ENCODE data around the gene C6orf47. TPM values are rescaled to one million over a fixed set of nuclear protein-coding genes. Genes with fewer than 3 reads are reported as not detected.

Gene C6orf47
- polyA plus RNA-seq, 2 of the 4 experiments (the other 2 are of a cell fraction): 6.0 to 13.6 TPM

DNA sequence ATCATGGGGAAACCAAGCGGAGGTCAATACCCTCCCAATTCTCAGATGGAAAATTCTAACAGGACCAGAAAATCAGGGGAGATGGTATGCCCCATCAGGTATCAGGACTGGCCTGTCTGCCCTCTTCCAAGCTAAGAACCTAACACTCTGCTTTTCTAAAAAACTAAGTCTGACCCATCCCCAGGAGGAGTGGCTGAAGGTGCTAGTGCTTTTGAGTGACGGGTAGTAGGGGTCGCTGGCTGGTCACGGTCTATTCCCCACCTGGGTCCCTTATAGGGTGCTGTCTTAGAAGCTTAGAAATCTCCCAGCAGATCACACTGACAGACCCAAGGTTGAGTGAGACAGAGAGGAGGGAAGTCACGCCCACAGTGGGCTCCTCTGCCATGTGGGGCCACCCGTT is 33.0 kb upstream of the C6orf47 start:
- Histone ChIP-seq H3K27ac (no peak overlapping the region), H3K4me3 (no peak overlapping the region), H3K4me1 (no peaks in the 10 kb centered on the region; the same call in 2 of the 3 replicates), H3K4me2 (no peak overlapping the region), H3K9me3 (no peaks in the 10 kb centered on the region)
- no peak for FAIRE-seq
- POLR2A ChIA-PET: interaction anchor here (1.2 to 1.4 kb wide), 2 partner anchors 122 to 134 kb away, joined by 3 to 5 read pairs; partner anchors contain the start of genes HSPA1A, HSPA1B and HSPA1L
- DNase-seq (ENCODE audit: low read depth in 1 of 2, low spot score in 1 of 2): no peak
- WGBS (ENCODE audit: missing lambda C conversion rate): 94% methylated on average over 4 of the region's 6 CpGs
- TF ChIP-seq, protein P1, sequence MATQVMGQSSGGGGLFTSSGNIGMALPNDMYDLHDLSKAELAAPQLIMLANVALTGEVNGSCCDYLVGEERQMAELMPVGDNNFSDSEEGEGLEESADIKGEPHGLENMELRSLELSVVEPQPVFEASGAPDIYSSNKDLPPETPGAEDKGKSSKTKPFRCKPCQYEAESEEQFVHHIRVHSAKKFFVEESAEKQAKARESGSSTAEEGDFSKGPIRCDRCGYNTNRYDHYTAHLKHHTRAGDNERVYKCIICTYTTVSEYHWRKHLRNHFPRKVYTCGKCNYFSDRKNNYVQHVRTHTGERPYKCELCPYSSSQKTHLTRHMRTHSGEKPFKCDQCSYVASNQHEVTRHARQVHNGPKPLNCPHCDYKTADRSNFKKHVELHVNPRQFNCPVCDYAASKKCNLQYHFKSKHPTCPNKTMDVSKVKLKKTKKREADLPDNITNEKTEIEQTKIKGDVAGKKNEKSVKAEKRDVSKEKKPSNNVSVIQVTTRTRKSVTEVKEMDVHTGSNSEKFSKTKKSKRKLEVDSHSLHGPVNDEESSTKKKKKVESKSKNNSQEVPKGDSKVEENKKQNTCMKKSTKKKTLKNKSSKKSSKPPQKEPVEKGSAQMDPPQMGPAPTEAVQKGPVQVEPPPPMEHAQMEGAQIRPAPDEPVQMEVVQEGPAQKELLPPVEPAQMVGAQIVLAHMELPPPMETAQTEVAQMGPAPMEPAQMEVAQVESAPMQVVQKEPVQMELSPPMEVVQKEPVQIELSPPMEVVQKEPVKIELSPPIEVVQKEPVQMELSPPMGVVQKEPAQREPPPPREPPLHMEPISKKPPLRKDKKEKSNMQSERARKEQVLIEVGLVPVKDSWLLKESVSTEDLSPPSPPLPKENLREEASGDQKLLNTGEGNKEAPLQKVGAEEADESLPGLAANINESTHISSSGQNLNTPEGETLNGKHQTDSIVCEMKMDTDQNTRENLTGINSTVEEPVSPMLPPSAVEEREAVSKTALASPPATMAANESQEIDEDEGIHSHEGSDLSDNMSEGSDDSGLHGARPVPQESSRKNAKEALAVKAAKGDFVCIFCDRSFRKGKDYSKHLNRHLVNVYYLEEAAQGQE (IDR thresholded peaks at IDR 0.05): no peak
- TF ChIP-seq, protein P2, sequence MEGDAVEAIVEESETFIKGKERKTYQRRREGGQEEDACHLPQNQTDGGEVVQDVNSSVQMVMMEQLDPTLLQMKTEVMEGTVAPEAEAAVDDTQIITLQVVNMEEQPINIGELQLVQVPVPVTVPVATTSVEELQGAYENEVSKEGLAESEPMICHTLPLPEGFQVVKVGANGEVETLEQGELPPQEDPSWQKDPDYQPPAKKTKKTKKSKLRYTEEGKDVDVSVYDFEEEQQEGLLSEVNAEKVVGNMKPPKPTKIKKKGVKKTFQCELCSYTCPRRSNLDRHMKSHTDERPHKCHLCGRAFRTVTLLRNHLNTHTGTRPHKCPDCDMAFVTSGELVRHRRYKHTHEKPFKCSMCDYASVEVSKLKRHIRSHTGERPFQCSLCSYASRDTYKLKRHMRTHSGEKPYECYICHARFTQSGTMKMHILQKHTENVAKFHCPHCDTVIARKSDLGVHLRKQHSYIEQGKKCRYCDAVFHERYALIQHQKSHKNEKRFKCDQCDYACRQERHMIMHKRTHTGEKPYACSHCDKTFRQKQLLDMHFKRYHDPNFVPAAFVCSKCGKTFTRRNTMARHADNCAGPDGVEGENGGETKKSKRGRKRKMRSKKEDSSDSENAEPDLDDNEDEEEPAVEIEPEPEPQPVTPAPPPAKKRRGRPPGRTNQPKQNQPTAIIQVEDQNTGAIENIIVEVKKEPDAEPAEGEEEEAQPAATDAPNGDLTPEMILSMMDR (IDR thresholded peaks at IDR 0.05): no peak
- TF ChIP-seq, protein P3, sequence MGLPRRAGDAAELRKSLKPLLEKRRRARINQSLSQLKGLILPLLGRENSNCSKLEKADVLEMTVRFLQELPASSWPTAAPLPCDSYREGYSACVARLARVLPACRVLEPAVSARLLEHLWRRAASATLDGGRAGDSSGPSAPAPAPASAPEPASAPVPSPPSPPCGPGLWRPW (IDR thresholded peaks at IDR 0.05): no peak
- TF ChIP-seq, protein P4, sequence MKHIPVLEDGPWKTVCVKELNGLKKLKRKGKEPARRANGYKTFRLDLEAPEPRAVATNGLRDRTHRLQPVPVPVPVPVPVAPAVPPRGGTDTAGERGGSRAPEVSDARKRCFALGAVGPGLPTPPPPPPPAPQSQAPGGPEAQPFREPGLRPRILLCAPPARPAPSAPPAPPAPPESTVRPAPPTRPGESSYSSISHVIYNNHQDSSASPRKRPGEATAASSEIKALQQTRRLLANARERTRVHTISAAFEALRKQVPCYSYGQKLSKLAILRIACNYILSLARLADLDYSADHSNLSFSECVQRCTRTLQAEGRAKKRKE (CRISPR knock-in tag; IDR thresholded peaks at IDR 0.05; ENCODE audit: low read depth): no peak
- TF ChIP-seq SREBF2 (IDR thresholded peaks at IDR 0.05) (no peak), TP53 (CRISPR knock-in tag; IDR thresholded peaks at IDR 0.05) (no peak)
- CTCF ChIA-PET: interaction anchor here (0.6 to 1.8 kb wide), 6 partner anchors 10 to 170 kb away, joined by 3 to 9 read pairs (median 3); partner anchors contain the start of genes ABHD16A and DDAH2
- no peak for ATAC-seq

DNA sequence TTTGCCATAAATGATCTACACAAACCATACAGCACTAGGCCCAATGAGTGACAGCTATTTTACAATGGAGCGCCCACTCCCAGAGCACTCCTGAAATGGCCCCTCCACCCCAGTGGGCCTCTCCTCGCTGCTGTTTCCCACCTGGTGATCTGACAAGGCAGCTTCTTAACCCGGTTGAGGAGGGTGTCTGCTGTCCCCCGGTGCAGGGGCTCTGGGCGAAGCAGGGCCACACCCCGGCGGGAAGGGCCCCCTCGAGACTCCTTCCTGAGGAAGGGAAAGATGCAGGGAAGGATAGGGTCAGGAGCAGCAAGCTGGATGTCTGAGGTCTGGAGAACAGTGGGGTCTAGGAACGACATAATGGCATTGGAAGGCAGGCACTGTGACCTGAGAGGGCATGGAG is 32.3 kb upstream of the C6orf47 start:
- no peak for TF ChIP-seq CHD4 (IDR thresholded peaks at IDR 0.05; ENCODE audit: borderline replicate concordance)
- no peak for TF ChIP-seq RNF2 (IDR thresholded peaks at IDR 0.05; ENCODE audit: borderline replicate concordance, low read depth)
- no peak for TF ChIP-seq RFX5 (IDR thresholded peaks at IDR 0.05)
- no peak for TF ChIP-seq CBX8 (IDR thresholded peaks at IDR 0.05)
- no peak for TF ChIP-seq ZSCAN20 (CRISPR knock-in tag; IDR thresholded peaks at IDR 0.05)
- TF ChIP-seq POLR2AphosphoS2 (conservative IDR thresholded peaks at IDR 0.05; ENCODE audit: low read length): no peak
- no peak for TF ChIP-seq HOXB5 (CRISPR knock-in tag; IDR thresholded peaks at IDR 0.05)
- no peak for TF ChIP-seq MYC (IDR thresholded peaks at IDR 0.05; ENCODE audit: borderline replicate concordance, low read length)
- TF ChIP-seq EHF (CRISPR knock-in tag; IDR thresholded peaks at IDR 0.05): no peak
- TF ChIP-seq, protein P5, sequence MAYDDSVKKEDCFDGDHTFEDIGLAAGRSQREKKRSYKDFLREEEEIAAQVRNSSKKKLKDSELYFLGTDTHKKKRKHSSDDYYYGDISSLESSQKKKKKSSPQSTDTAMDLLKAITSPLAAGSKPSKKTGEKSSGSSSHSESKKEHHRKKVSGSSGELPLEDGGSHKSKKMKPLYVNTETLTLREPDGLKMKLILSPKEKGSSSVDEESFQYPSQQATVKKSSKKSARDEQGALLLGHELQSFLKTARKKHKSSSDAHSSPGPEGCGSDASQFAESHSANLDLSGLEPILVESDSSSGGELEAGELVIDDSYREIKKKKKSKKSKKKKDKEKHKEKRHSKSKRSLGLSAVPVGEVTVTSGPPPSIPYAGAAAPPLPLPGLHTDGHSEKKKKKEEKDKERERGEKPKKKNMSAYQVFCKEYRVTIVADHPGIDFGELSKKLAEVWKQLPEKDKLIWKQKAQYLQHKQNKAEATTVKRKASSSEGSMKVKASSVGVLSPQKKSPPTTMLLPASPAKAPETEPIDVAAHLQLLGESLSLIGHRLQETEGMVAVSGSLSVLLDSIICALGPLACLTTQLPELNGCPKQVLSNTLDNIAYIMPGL (CRISPR knock-in tag; IDR thresholded peaks at IDR 0.05; ENCODE audit: borderline replicate concordance): no peak
- no peak for TF ChIP-seq NR3C1 (IDR thresholded peaks at IDR 0.05)
- no peak for TF ChIP-seq RARB (CRISPR knock-in tag; IDR thresholded peaks at IDR 0.05)
- no peak for TF ChIP-seq MAZ (IDR thresholded peaks at IDR 0.05; ENCODE audit: borderline replicate concordance, low read depth, low read length)

More for the DNA sequence above, 32.3 kb upstream of the C6orf47 start:
- no peak for ATAC-seq
- H3K9me3 ChIP-seq: no peaks in the 10 kb centered on the region
- no peak overlapping the region for H3K27ac ChIP-seq
- POLR2A ChIA-PET: no interaction called here
- DNase-seq (ENCODE audit: low read depth in 1 of 2, low spot score in 1 of 2): no peak
- no peaks in the 10 kb centered on the region; the same call in 2 of the 3 replicates for H3K4me1 ChIP-seq
- CTCF ChIA-PET: interaction anchor here (0.6 to 2.9 kb wide), 5 partner anchors 11 to 119 kb away, joined by 3 to 11 read pairs (median 4); partner anchors contain the start of genes ABHD16A, DDAH2 and LY6G5C
- no peak overlapping the region for H3K4me2 ChIP-seq
- 92% methylated on average over 8 of the region's 9 CpGs for WGBS (ENCODE audit: missing lambda C conversion rate)
- FAIRE-seq: no peak
- no peak overlapping the region for H3K4me3 ChIP-seq

Measured in A549 (cell line).